GM12878 (cell line): ENCODE measurements around the gene FIBIN. TPM values are rescaled to one million over a fixed set of nuclear protein-coding genes. Genes with fewer than 3 reads are reported as not detected.

ENCODE experiments used
- ATAC-seq: fragments of 200-7000 bp; cut with Tn5 transposase; 3 replicates; pipeline ENCODE4 v1.9.1; 2020; ENCODE audit warnings: mild to moderate bottlenecking, moderate library complexity
- BruUV-seq: library from RNA; stranded (reverse); fragments of 400-500 nt; replicated peaks from 2 replicates; lab custom pipeline; 2021; lab: Mats Ljungman, UMichigan
- CTCF ChIA-PET: fragments of 300-600 bp; sonication (Branson Sonifier 250); formaldehyde crosslinking; extraction: SDS; loops from one replicate; lab custom pipeline; 2021; ENCODE audit warnings: inconsistent platforms; lab: Yijun Ruan, JAX
- POLR2A ChIA-PET: fragments of 350-600 bp; formaldehyde crosslinking; extraction: SDS; loops from one replicate; lab custom pipeline; 2021; ENCODE audit warnings: inconsistent platforms; lab: Charles Lee
- RAD21 ChIA-PET: fragments of 300-600 bp; sonication (Branson Sonifier 250); formaldehyde crosslinking; loops from one replicate; lab custom pipeline; 2023; ENCODE audit warnings: antibody characterized with exemption; ENCODE audit not compliant: unreplicated experiment; lab: Charles Lee
- SMC1A ChIA-PET: fragments of 300-600 bp; sonication (Branson Sonifier 250); formaldehyde crosslinking; loops from one replicate; lab custom pipeline; 2023; ENCODE audit not compliant: unreplicated experiment, uncharacterized antibody; lab: Charles Lee
- DNase-seq: peaks from one replicate; pipeline ENCODE4 v3.0.0-alpha.2; 2011; ENCODE audit warnings: low read depth, low spot score
- FAIRE-seq: peaks from 3 replicates; lab custom pipeline; 2011; peaks lifted over from hg19 to GRCh38; lab: Jason Lieb, UNC
- H2AFZ ChIP-seq: 2 replicates; pipeline ENCODE4 v1.6.0; 2011; ENCODE audit warnings: low read depth, low read length, control low read depth; ENCODE audit not compliant: control insufficient read depth
- H3K27ac ChIP-seq: 2 replicates; pipeline ENCODE4 v1.5.1; 2011; ENCODE audit warnings: control low read depth; ENCODE audit not compliant: control insufficient read depth, insufficient read depth
- H3K27me3 ChIP-seq, 2 experiments: replicated peaks in 1 of 2; 2 replicates each; pipeline versions ENCODE4 v1.6.0 to v1.6.1; 2011; ENCODE audit warnings: low read length in 1 of 2; ENCODE audit not compliant: control insufficient read depth in 2 of 2, insufficient read depth in 2 of 2
- H3K36me3 ChIP-seq, 2 experiments: 2 replicates each; pipeline ENCODE4 v1.5.1; 2011; ENCODE audit warnings: low read length in 1 of 2; ENCODE audit not compliant: control insufficient read depth in 2 of 2, insufficient read depth in 2 of 2
- H3K4me1 ChIP-seq: 2 replicates; pipeline ENCODE4 v1.6.1; 2011; ENCODE audit warnings: mild to moderate bottlenecking, low read length, moderate library complexity, mixed read lengths; ENCODE audit not compliant: control insufficient read depth, insufficient read depth
- H3K4me2 ChIP-seq: 2 replicates; pipeline ENCODE4 v1.6.0; 2011; ENCODE audit warnings: control low read depth; ENCODE audit not compliant: control insufficient read depth, insufficient read depth
- H3K4me3 ChIP-seq: fragments of 200-600 bp; sonication (generic); 2 replicates; pipeline ENCODE4 v1.5.1; 2016
- H3K79me2 ChIP-seq: 2 replicates; pipeline ENCODE4 v1.6.0; 2011; ENCODE audit warnings: low read length; ENCODE audit not compliant: control insufficient read depth, insufficient read depth
- H3K9ac ChIP-seq: 2 replicates; pipeline ENCODE4 v1.8.0; 2011; ENCODE audit warnings: low read length, control low read depth, mixed read lengths; ENCODE audit not compliant: control insufficient read depth, insufficient read depth
- H3K9me3 ChIP-seq: replicated peaks from 3 replicates; pipeline ENCODE4 v1.5.1; 2011; ENCODE audit warnings: mild to moderate bottlenecking, low read length; ENCODE audit not compliant: control insufficient read depth, insufficient read depth
- H4K20me1 ChIP-seq: 2 replicates; pipeline ENCODE4 v1.6.0; 2011; ENCODE audit not compliant: control insufficient read depth, insufficient read depth
- BCL3 ChIP-seq: IDR thresholded peaks from 2 replicates; pipeline ENCODE4 v1.6.1; 2011; ENCODE audit warnings: borderline replicate concordance, low read depth, mild to moderate bottlenecking, moderate library complexity, low read length; ENCODE audit not compliant: insufficient read depth, poor library complexity, severe bottlenecking
- CBFB ChIP-seq: IDR thresholded peaks from 2 replicates; pipeline ENCODE4 v1.6.1; 2016; ENCODE audit warnings: antibody characterized with exemption, low read depth
- CEBPB ChIP-seq, 2 experiments: fragments of 150-350 bp in 1 of 2; IDR thresholded peaks; 2 replicates each; pipeline ENCODE4 v1.6.1; 2012 to 2014; ENCODE audit warnings: low read depth in 2 of 2, low read length in 2 of 2, borderline replicate concordance in 1 of 2, inconsistent platforms in 1 of 2
- EGR1 ChIP-seq, 2 experiments: IDR thresholded peaks; 1 replicate in 1 of 2; 2 replicates in 1 of 2; pipeline ENCODE4 v1.6.1; 2011 to 2012; ENCODE audit warnings: low read depth in 2 of 2, low read length in 2 of 2, borderline replicate concordance in 1 of 2, mild to moderate bottlenecking in 1 of 2, moderate library complexity in 1 of 2
- HCFC1 ChIP-seq: fragments of 150-350 bp; IDR thresholded peaks from 2 replicates; pipeline ENCODE4 v1.6.1; 2014; ENCODE audit warnings: low read length
- JUND ChIP-seq: IDR thresholded peaks from 2 replicates; pipeline ENCODE4 v1.6.1; 2012; ENCODE audit warnings: low read depth, mild to moderate bottlenecking, low read length, improper control_type of control experiment, moderate library complexity
- NFIC ChIP-seq: IDR thresholded peaks from 2 replicates; pipeline ENCODE4 v1.6.1; 2012; ENCODE audit warnings: low read depth, mild to moderate bottlenecking, inconsistent platforms, low read length, moderate library complexity
- RFX5 ChIP-seq: IDR thresholded peaks from 2 replicates; pipeline ENCODE4 v1.6.1; 2011; ENCODE audit warnings: low read depth, low read length, improper control_type of control experiment
- SIN3A ChIP-seq: IDR thresholded peaks from 2 replicates; pipeline ENCODE4 v1.6.1; 2012; ENCODE audit warnings: low read depth, low read length, improper control_type of control experiment
- SP1 ChIP-seq: IDR thresholded peaks from one replicate; pipeline ENCODE4 v1.6.1; 2011; ENCODE audit warnings: low read depth, low read length
- SRF ChIP-seq, 2 experiments: IDR thresholded peaks; 2 replicates each; pipeline ENCODE4 v1.6.1; 2011; ENCODE audit warnings: low read depth in 2 of 2, low read length in 2 of 2, mild to moderate bottlenecking in 1 of 2, moderate library complexity in 1 of 2
- TCF7 ChIP-seq: IDR thresholded peaks from 2 replicates; pipeline ENCODE4 v1.6.1; 2014; ENCODE audit warnings: antibody characterized with exemption, borderline replicate concordance
- ZNF24 ChIP-seq: fragments of 450-650 bp; IDR thresholded peaks from 2 replicates; pipeline ENCODE4 v1.6.1; 2017; ENCODE audit warnings: antibody characterized with exemption, mild to moderate bottlenecking
- ZSCAN29 ChIP-seq: fragments of 450-650 bp; IDR thresholded peaks from 2 replicates; pipeline ENCODE4 v1.6.1; 2017; ENCODE audit warnings: mild to moderate bottlenecking, moderate library complexity
- ZZZ3 ChIP-seq: IDR thresholded peaks from 2 replicates; pipeline ENCODE4 v1.6.1; 2011; ENCODE audit warnings: low read depth; ENCODE audit not compliant: control insufficient read depth, insufficient read length
- WGBS: methylation state at CpG from one replicate; pipeline ENCODE4 v1.1.6; 2016; ENCODE audit warnings: low lambda C conversion rate; ENCODE audit not compliant: insufficient replicate concordance, insufficient coverage; ENCODE audit errors: missing lambda C conversion rate; 5-methylcytosine and 5-hydroxymethylcytosine counted together
- in situ Hi-C: fragments of 300-500 bp; cut with MboI; formaldehyde crosslinking; loops from 9 replicates; pipeline ENCODE4 v1.14.3; 2018; ENCODE audit warnings: mixed read lengths
- intact Hi-C: fragments of 100-400 bp; cut with micrococcal nuclease; formaldehyde crosslinking; loops from one replicate; pipeline ENCODE4 v1.14.2; 2022; ENCODE audit not compliant: unreplicated experiment
- polyA plus RNA-seq, 11 experiments: library from polyadenylated mRNA; depleted of rRNA in 4 of 11; unstranded in 6 of 11; stranded (reverse) in 5 of 11; fragments of >200 nt; fragmentation: Nextera tagmentation in 4 of 11; fragmentation: Illumina TruSeq in 1 of 11; extraction: Ambion mirVana in 4 of 11; extraction: Trizol in 1 of 11; gene quantifications; 1 replicate in 1 of 11; 2 replicates in 10 of 11; pipeline versions ENCODE4 v1.2.1 to v1.2.3, GENCODE V29; 2011 to 2016; ENCODE audit warnings: inconsistent platforms in 2 of 11, missing spikeins in 2 of 11, low read depth in 1 of 11
- total RNA-seq, 4 experiments: library from RNA; depleted of rRNA in 3 of 4; stranded (reverse); fragments of >200 nt in 3 of 4; fragmentation: Illumina TruSeq in 1 of 4; extraction: Trizol in 1 of 4; gene quantifications; 2 replicates each; pipeline versions ENCODE4 v1.2.1 to v1.2.3, GENCODE V29; 2013 to 2021
- TF ChIP-seq, protein P1 (sequence below): fragments of 450-650 bp; IDR thresholded peaks from 2 replicates; pipeline ENCODE4 v1.6.1; 2017; ENCODE audit warnings: borderline replicate concordance

FIBIN gene
- total and polyA plus RNA-seq, 10 of the 15 experiments (the other 5 are each of a cell fraction or from before 2014, with no cell fraction given), result not detected

- ChIA-PET SMC1A (interaction anchor here (0.6 kb wide), 1 partner anchor 106 kb away, joined by 3 read pairs; no protein-coding TSS in a partner anchor), RAD21 (no interaction called here)
- no peaks in the 10 kb centered on the region for H4K20me1 ChIP-seq
- H3K4me2 ChIP-seq, result no peak overlapping the region
- H3K4me1 ChIP-seq, result no peaks in the 10 kb centered on the region
- TF ChIP-seq BCL3, result no peak
- TF ChIP-seq EGR1 (IDR thresholded peaks at IDR 0.05; ENCODE audit: borderline replicate concordance in 1 of 2, low read depth in 2 of 2, low read length in 2 of 2), result no peak
- TF ChIP-seq TCF7, result no peak
- TF ChIP-seq SP1, result no peak
- no peak for TF ChIP-seq CEBPB (IDR thresholded peaks at IDR 0.05; ENCODE audit: borderline replicate concordance in 1 of 2, low read depth in 2 of 2, low read length in 2 of 2)
- TF ChIP-seq CBFB, result no peak
- no peak for TF ChIP-seq ZNF24
- TF ChIP-seq NFIC, result no peak
- TF ChIP-seq HCFC1, result no peak
- TF ChIP-seq SIN3A, result no peak
- TF ChIP-seq ZSCAN29, result no peak
- TF ChIP-seq ZZZ3, result no peak
- TF ChIP-seq, protein P1, sequence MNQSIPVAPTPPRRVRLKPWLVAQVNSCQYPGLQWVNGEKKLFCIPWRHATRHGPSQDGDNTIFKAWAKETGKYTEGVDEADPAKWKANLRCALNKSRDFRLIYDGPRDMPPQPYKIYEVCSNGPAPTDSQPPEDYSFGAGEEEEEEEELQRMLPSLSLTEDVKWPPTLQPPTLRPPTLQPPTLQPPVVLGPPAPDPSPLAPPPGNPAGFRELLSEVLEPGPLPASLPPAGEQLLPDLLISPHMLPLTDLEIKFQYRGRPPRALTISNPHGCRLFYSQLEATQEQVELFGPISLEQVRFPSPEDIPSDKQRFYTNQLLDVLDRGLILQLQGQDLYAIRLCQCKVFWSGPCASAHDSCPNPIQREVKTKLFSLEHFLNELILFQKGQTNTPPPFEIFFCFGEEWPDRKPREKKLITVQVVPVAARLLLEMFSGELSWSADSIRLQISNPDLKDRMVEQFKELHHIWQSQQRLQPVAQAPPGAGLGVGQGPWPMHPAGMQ, result no peak
- no peak for TF ChIP-seq SRF (IDR thresholded peaks at IDR 0.05; ENCODE audit: low read depth in 2 of 2, low read length in 2 of 2)
- no peak for TF ChIP-seq RFX5
- TF ChIP-seq JUND, result no peak
- TF ChIP-seq, all 136 proteins: peak for 0
- H3K36me3 ChIP-seq, result no peaks in the 10 kb centered on the region
- no peaks in the 10 kb centered on the region for H3K9me3 ChIP-seq
- ChIA-PET POLR2A (no interaction called here), CTCF (no interaction called here)
- no peak overlapping the region for H3K27ac ChIP-seq
- DNase-seq (no peak), ATAC-seq (no peak), FAIRE-seq (no peak)
- H3K9ac ChIP-seq, result no peak overlapping the region
- H3K4me3 ChIP-seq, result no peak overlapping the region
- no peaks in the 10 kb centered on the region for H3K27me3 ChIP-seq
- no TSS peak for BruUV-seq
- WGBS, result 16% methylated on average over 2 of the region's 2 CpGs
- no peaks in the 10 kb centered on the region for H3K79me2 ChIP-seq
- intact Hi-C loops (no loop called here), in situ Hi-C loops (no loop called here)
- no peak overlapping the region for H2AFZ ChIP-seq
Observed at GRCh38 chr11:26974996-26975395, 18.9 kb upstream of the FIBIN start.
